ENCODE data around the gene DRICH1.
"Not testable (repeated sequence)": the region's sequence is repeated elsewhere in the genome, so short reads cannot be mapped to it uniquely, and the experiment has no call there.

Gene DRICH1

GRCh38 chr22:23632178-23632577 lies at the start of gene DRICH1:
TSS of gene DRICH1 (minus strand) at chr22:23632321. CDS start at chr22:23632023, 298 bp downstream.
- DNase-seq = no peak

- DNase-seq = no peak
These were observed 49.1 kb upstream of the DRICH1 start for GRCh38 chr22:23681026-23681809.

- no peak for DNase-seq
These were observed 46.0 kb upstream of the DRICH1 start for GRCh38 chr22:23678133-23678532.

GRCh38 chr22:23677701-23677995 lies 45.5 kb upstream of the DRICH1 start:
- no peak for DNase-seq

GRCh38 chr22:23676841-23677700 lies 45.0 kb upstream of the DRICH1 start:
- DNase-seq = not testable (repeated sequence)

GRCh38 chr22:23675502-23676415 lies 43.6 kb upstream of the DRICH1 start:
- DNase-seq = no peak

- DNase-seq = not testable (repeated sequence)
These were observed 42.9 kb upstream of the DRICH1 start for GRCh38 chr22:23674886-23675501.

GRCh38 chr22:23673826-23674690 lies 41.9 kb upstream of the DRICH1 start:
- no peak for DNase-seq

GRCh38 chr22:23673050-23673620 lies 41.0 kb upstream of the DRICH1 start:
- no peak for DNase-seq

GRCh38 chr22:23672307-23673049 lies 40.4 kb upstream of the DRICH1 start:
- not testable (repeated sequence) for DNase-seq

- not testable (repeated sequence) for DNase-seq
These were observed 39.3 kb upstream of the DRICH1 start for GRCh38 chr22:23671387-23671786.

- DNase-seq = no peak
These were observed 38.5 kb upstream of the DRICH1 start for GRCh38 chr22:23670378-23671295.

GRCh38 chr22:23660381-23660780 lies 28.3 kb upstream of the DRICH1 start:
- DNase-seq = not testable (repeated sequence)

GRCh38 chr22:23657727-23658126 lies 25.6 kb upstream of the DRICH1 start:
- DNase-seq = no peak

- no peak for DNase-seq
These were observed 23.9 kb upstream of the DRICH1 start for GRCh38 chr22:23655891-23656475.

GRCh38 chr22:23652711-23653110 lies 20.6 kb upstream of the DRICH1 start:
- DNase-seq = no peak

- DNase-seq = no peak
These were observed 20.2 kb upstream of the DRICH1 start for GRCh38 chr22:23652286-23652685.

GRCh38 chr22:23651676-23652075 lies 19.6 kb upstream of the DRICH1 start:
- no peak for DNase-seq

GRCh38 chr22:23649071-23649501 lies 17.0 kb upstream of the DRICH1 start:
- no peak for DNase-seq
